Endothelial cell (in vitro differentiated cells): Measurements from ENCODE around the gene CLHC1. TPM values are rescaled to one million over a fixed set of nuclear protein-coding genes. Genes with fewer than 3 reads are reported as not detected.
"Not testable (repeated sequence)": the region's sequence is repeated elsewhere in the genome, so short reads cannot be mapped to it uniquely, and the experiment has no call there.

ENCODE experiments used
- DNase-seq: peaks from one replicate; pipeline ENCODE4 v3.0.0; 2021; ENCODE audit warnings: low spot score
- H3K27ac Mint-ChIP-seq: one replicate; pipeline ENCODE4 v1.8.0; 2021; ENCODE audit warnings: mixed read lengths, inconsistent platforms; ENCODE audit not compliant: unreplicated experiment
- H3K27me3 Mint-ChIP-seq: one replicate; pipeline ENCODE4 v1.8.0; 2021; ENCODE audit warnings: mild to moderate bottlenecking, moderate library complexity, mixed read lengths, inconsistent platforms; ENCODE audit not compliant: unreplicated experiment
- H3K36me3 Mint-ChIP-seq: one replicate; pipeline ENCODE4 v1.8.0; 2021; ENCODE audit warnings: mild to moderate bottlenecking, low read depth, mixed read lengths, inconsistent platforms; ENCODE audit not compliant: unreplicated experiment
- H3K4me1 Mint-ChIP-seq: one replicate; pipeline ENCODE4 v1.8.0; 2021; ENCODE audit warnings: mild to moderate bottlenecking, mixed read lengths, inconsistent platforms; ENCODE audit not compliant: unreplicated experiment
- H3K4me3 Mint-ChIP-seq: one replicate; pipeline ENCODE4 v1.8.0; 2021; ENCODE audit warnings: mild to moderate bottlenecking, mixed read lengths, inconsistent platforms; ENCODE audit not compliant: unreplicated experiment
- H3K9me3 Mint-ChIP-seq: one replicate; pipeline ENCODE4 v1.8.0; 2021; ENCODE audit warnings: mixed read lengths, inconsistent platforms; ENCODE audit not compliant: unreplicated experiment
- total RNA-seq: library from RNA; stranded (reverse); fragmentation: NEBNext Ultra II Directional; extraction: Animal tissue kit (Norgen Biotek cat#: 25700); gene quantifications from one replicate; pipeline ENCODE4 v1.2.1, GENCODE V29; 2021; ENCODE audit not compliant: unreplicated experiment
- TF ChIP-seq, protein P1 (sequence below): fragments of 200-600 bp; sonication (generic); IDR thresholded peaks from one replicate; pipeline ENCODE4 v1.5.0; 2021; ENCODE audit warnings: antibody characterized with exemption; ENCODE audit not compliant: unreplicated experiment

Gene CLHC1
- total RNA-seq, 1 donor from 2014 or later, result 20.2 TPM

DNA sequence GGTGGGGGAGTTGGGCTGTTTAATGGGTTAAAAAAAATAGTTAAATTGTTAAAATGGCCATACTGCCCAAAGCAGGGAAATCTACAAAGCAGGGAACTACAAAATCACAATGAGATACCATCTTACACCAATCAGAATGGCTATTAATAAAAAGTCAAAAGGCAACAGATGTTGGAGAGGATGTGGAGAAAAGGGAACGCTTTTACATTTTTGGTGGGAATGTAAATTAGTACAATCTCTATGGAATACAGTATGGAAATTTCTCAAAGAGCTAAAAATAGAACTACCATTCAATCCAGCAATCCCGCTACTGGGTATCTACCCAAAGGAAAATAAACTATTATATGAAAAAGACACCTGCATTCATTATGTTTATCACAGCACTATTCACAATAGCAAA, 27.1 kb downstream of the CLHC1 start:
- no peak for DNase-seq
- peaks cover 2% of the 10 kb centered on the region for H3K27me3 Mint-ChIP-seq
- H3K4me1 Mint-ChIP-seq, result no peaks in the 10 kb centered on the region
- no peaks in the 10 kb centered on the region for H3K9me3 Mint-ChIP-seq
- no peak overlapping the region for H3K4me3 Mint-ChIP-seq
- TF ChIP-seq, protein P1, sequence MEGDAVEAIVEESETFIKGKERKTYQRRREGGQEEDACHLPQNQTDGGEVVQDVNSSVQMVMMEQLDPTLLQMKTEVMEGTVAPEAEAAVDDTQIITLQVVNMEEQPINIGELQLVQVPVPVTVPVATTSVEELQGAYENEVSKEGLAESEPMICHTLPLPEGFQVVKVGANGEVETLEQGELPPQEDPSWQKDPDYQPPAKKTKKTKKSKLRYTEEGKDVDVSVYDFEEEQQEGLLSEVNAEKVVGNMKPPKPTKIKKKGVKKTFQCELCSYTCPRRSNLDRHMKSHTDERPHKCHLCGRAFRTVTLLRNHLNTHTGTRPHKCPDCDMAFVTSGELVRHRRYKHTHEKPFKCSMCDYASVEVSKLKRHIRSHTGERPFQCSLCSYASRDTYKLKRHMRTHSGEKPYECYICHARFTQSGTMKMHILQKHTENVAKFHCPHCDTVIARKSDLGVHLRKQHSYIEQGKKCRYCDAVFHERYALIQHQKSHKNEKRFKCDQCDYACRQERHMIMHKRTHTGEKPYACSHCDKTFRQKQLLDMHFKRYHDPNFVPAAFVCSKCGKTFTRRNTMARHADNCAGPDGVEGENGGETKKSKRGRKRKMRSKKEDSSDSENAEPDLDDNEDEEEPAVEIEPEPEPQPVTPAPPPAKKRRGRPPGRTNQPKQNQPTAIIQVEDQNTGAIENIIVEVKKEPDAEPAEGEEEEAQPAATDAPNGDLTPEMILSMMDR, result no peak
- H3K36me3 Mint-ChIP-seq, result peaks cover 43% of the 10 kb centered on the region
- no peak overlapping the region for H3K27ac Mint-ChIP-seq

DNA sequence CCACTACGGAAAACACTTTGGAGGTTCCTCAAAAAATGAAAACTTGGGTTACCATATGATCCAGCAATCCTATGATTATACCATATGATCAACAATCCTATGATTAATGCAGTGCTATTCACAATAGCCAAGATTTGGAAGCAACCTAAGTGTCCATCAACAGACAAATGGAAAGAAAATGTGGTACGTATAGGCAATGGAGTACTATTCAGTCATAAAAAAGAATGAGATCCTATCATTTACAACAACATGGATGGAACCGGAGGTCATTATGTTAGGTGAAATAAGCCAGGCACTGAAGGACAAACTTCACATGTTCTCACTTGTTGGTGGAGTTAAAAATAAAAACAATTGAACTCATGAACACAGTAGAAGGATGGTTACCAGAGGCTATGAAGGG, 27.6 kb downstream of the CLHC1 start:
- peaks cover 2% of the 10 kb centered on the region for H3K27me3 Mint-ChIP-seq
- peaks cover 46% of the 10 kb centered on the region for H3K36me3 Mint-ChIP-seq
- no peak overlapping the region for H3K27ac Mint-ChIP-seq
- no peak for DNase-seq
- TF ChIP-seq, protein P1, result no peak
- no peaks in the 10 kb centered on the region for H3K9me3 Mint-ChIP-seq
- H3K4me1 Mint-ChIP-seq, result no peaks in the 10 kb centered on the region
- no peak overlapping the region for H3K4me3 Mint-ChIP-seq

DNA sequence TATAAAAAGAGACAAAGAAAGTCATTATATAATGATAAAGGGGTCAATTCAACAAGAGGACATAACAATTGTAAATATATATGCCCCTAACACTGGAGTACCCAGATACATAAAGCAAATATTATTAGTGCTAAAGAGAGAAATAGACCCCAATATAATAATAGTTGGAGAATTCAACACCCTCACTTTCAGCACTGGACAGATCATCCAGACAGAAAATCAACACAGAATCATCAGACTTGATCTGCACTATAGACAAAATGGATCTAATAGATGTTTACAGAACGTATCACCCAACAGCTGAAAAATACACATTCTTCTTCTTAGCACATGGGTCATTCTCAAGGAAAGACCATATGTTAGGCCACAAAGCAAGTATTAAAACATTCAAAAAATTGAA, 31.7 kb downstream of the CLHC1 start:
- no peak for DNase-seq
- Mint-ChIP-seq H3K36me3 (peaks cover 61% of the 10 kb centered on the region), H3K4me3 (no peak overlapping the region), H3K9me3 (no peaks in the 10 kb centered on the region), H3K27me3 (peaks cover 2% of the 10 kb centered on the region), H3K4me1 (no peaks in the 10 kb centered on the region), H3K27ac (no peak overlapping the region)
- TF ChIP-seq, protein P1, result no peak

DNA sequence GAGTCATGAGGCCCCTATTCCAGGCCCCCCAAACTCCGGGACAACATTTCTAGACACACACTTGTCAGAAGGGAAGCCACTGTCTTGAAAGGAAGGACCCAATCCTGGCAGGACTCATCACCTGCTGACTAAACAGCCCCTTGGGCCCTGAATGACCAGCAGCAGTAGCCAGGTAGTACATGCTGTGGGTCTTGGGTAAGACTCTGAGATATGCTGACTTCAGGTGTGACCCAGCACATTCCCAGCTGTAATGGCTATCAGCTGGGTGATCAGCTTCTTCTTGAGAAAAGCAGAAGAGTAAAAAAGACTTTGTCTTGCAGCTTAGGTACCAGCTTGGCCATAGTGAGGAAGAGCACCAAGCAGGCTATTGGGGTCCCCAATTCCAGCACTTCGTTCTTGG, 35.6 kb downstream of the CLHC1 start:
- Mint-ChIP-seq H3K4me3 (no peak overlapping the region), H3K27me3 (no peaks in the 10 kb centered on the region), H3K9me3 (no peaks in the 10 kb centered on the region), H3K27ac (no peak overlapping the region), H3K4me1 (no peaks in the 10 kb centered on the region), H3K36me3 (peaks cover 31% of the 10 kb centered on the region)
- DNase-seq, result no peak
- TF ChIP-seq, protein P1, result no peak

DNA sequence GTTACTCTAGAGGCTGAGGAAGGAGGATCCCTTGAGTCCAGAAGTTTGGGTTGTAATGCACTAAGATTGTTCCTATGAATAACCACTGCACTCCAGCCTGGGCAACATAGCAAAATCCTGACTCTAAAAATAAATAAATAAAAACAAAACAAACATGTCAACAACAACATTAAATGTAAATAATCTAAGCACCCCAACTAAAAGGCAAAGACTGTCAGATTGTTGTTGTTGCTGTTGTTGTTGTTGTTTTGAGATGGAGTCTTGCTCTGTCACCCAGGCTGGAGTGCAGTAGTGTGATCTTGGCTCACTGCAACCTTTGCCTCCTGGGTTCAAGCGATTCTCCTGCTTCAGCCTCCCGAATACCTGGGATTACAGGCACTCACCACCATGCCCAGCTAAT, 40.2 kb downstream of the CLHC1 start:
- H3K4me3 Mint-ChIP-seq, DNase-seq, H3K27ac Mint-ChIP-seq, H3K9me3 Mint-ChIP-seq, H3K4me1 Mint-ChIP-seq, H3K27me3 Mint-ChIP-seq: not testable (repeated sequence)
- peaks cover 14% of the 10 kb centered on the region for H3K36me3 Mint-ChIP-seq

DNA sequence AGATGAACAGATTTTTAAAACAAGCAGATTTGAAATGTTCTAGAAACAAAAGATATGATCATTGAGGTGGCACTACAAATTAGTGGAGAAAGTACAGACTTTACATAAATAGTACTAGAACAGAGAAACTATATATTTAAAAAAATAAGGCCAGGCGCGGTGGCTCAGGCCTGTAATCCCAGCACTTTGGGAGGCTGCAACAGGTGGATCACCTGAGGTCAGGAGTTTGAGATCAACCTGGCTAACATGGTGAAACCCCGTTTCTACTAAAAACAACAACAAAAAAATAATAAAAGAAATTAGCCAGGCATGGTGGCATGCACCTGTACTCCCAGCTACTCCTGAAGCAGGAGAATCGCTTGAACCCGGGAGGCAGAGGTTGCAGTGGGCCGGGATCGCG, 45.3 kb downstream of the CLHC1 start:
- not testable (repeated sequence) for H3K27ac Mint-ChIP-seq, DNase-seq, H3K4me1 Mint-ChIP-seq, H3K27me3 Mint-ChIP-seq, H3K4me3 Mint-ChIP-seq, H3K9me3 Mint-ChIP-seq
- H3K36me3 Mint-ChIP-seq, result peaks cover 11% of the 10 kb centered on the region
